Sigmoid colon (tissue), 4 donors: ENCODE measurements around the gene KCNQ2.

Source experiments
- CTCF ChIP-seq, 4 experiments: fragments of 450-650 bp in 3 of 4; fragments of 200-600 bp in 1 of 4; IDR thresholded peaks; one replicate each; pipeline ENCODE4 v1.5.1; 2016 to 2019; ENCODE audit warnings: antibody characterized with exemption in 4 of 4, mild to moderate bottlenecking in 3 of 4, moderate library complexity in 2 of 4
- EP300 ChIP-seq, 4 donors: sonication (generic); formaldehyde crosslinking; IDR thresholded peaks; one replicate each; pipeline ENCODE4 v1.6.1; 2017; ENCODE audit warnings: antibody characterized with exemption in 4 of 4
- POLR2A ChIP-seq, 2 donors: fragments of 450-650 bp; IDR thresholded peaks; one replicate each; pipeline ENCODE4 v1.6.1; 2016; ENCODE audit warnings: antibody characterized with exemption in 2 of 2, mild to moderate bottlenecking in 2 of 2, moderate library complexity in 2 of 2

GRCh38 chr20:63427724-63428330 is 44.6 kb downstream of the KCNQ2 start:
- TF ChIP-seq CTCF (IDR thresholded peaks at IDR 0.05) (no peak), EP300 (IDR thresholded peaks at IDR 0.05) (no peak), POLR2A (IDR thresholded peaks at IDR 0.05) (no peak)
